Measurements from ENCODE around the gene PLS3. TPM values are rescaled to one million over a fixed set of nuclear protein-coding genes. Genes with fewer than 3 reads are reported as not detected.

The PLS3 gene
- polyA plus RNA-seq, 1 experiment = 354 TPM

- Histone ChIP-seq H3K9me3 (ENCODE audit: control insufficient read depth, insufficient read depth, low read length) (no peaks in the 10 kb centered on the region), H3K27me3 (ENCODE audit: control insufficient read depth, insufficient read depth, low read length) (no peaks in the 10 kb centered on the region), H3K4me3 (ENCODE audit: low read depth, low read length) (no peak overlapping the region), H3K27ac (ENCODE audit: low read depth, low read length) (peak overlapping the region; percentile 1)
- DNase-seq (ENCODE audit: low read depth, low spot score) = no peak
- ChIA-PET CTCF (interaction anchor here (1.5 kb wide), 1 partner anchor 26 kb away, joined by 5 read pairs; no protein-coding TSS in a partner anchor), POLR2A (no interaction called here)
- no peak for TF ChIP-seq CTCF (IDR thresholded peaks at IDR 0.05; ENCODE audit: low read depth, low read length)
These were observed 56.1 kb downstream of the PLS3 start for GRCh38 chrX:115616943-115617563.

GRCh38 chrX:115622534-115622933 is 61.6 kb downstream of the PLS3 start:
- no peak for DNase-seq (ENCODE audit: low read depth, low spot score)
- H3K27ac ChIP-seq (ENCODE audit: low read depth, low read length) = no peak overlapping the region
- no peaks in the 10 kb centered on the region for H3K27me3 ChIP-seq (ENCODE audit: control insufficient read depth, insufficient read depth, low read length)
- TF ChIP-seq CTCF (IDR thresholded peaks at IDR 0.05; ENCODE audit: low read depth, low read length) = no peak
- no peak overlapping the region for H3K4me3 ChIP-seq (ENCODE audit: low read depth, low read length)
- POLR2A ChIA-PET = no interaction called here
- H3K9me3 ChIP-seq (ENCODE audit: control insufficient read depth, insufficient read depth, low read length) = no peaks in the 10 kb centered on the region
- CTCF ChIA-PET = interaction anchor here (3.6 kb wide), 1 partner anchor 20 kb away, joined by 11 read pairs; no protein-coding TSS in a partner anchor

GRCh38 chrX:115624916-115625315 is 63.9 kb downstream of the PLS3 start:
- Histone ChIP-seq H3K27me3 (ENCODE audit: control insufficient read depth, insufficient read depth, low read length) (no peaks in the 10 kb centered on the region), H3K27ac (ENCODE audit: low read depth, low read length) (no peak overlapping the region), H3K9me3 (ENCODE audit: control insufficient read depth, insufficient read depth, low read length) (no peaks in the 10 kb centered on the region), H3K4me3 (ENCODE audit: low read depth, low read length) (no peak overlapping the region)
- ChIA-PET CTCF (interaction anchor here (3.6 kb wide), 1 partner anchor 18 kb away, joined by 11 read pairs; no protein-coding TSS in a partner anchor), POLR2A (interaction anchor here (0.6 kb wide), 1 partner anchor 31 kb away, joined by 4 read pairs; no protein-coding TSS in a partner anchor)
- TF ChIP-seq CTCF (IDR thresholded peaks at IDR 0.05; ENCODE audit: low read depth, low read length) = no peak
- no peak for DNase-seq (ENCODE audit: low read depth, low spot score)

- Histone ChIP-seq H3K9me3 (ENCODE audit: control insufficient read depth, insufficient read depth, low read length) (no peaks in the 10 kb centered on the region), H3K27me3 (ENCODE audit: control insufficient read depth, insufficient read depth, low read length) (no peaks in the 10 kb centered on the region), H3K27ac (ENCODE audit: low read depth, low read length) (peak overlapping the region; percentile 52), H3K4me3 (ENCODE audit: low read depth, low read length) (no peak overlapping the region)
- DNase-seq (ENCODE audit: low read depth, low spot score) = no peak
- ChIA-PET POLR2A (interaction anchor here (0.6 to 1.2 kb wide), 3 partner anchors 32 to 65 kb away, joined by 3 to 4 read pairs (median 4); partner anchors contain the start of gene PLS3), CTCF (interaction anchor here (0.6 to 3.7 kb wide), 2 partner anchors 17 to 1009 kb away, joined by 3 to 21 read pairs; no protein-coding TSS in a partner anchor)
- no peak for TF ChIP-seq CTCF (IDR thresholded peaks at IDR 0.05; ENCODE audit: low read depth, low read length)
These were observed 64.8 kb downstream of the PLS3 start for GRCh38 chrX:115625572-115626301.

GRCh38 chrX:115630204-115630603 is 69.2 kb downstream of the PLS3 start:
- DNase-seq (ENCODE audit: low read depth, low spot score) = no peak
- no peak for TF ChIP-seq CTCF (IDR thresholded peaks at IDR 0.05; ENCODE audit: low read depth, low read length)
- no peak overlapping the region for H3K27ac ChIP-seq (ENCODE audit: low read depth, low read length)
- CTCF ChIA-PET = interaction anchor here (0.8 kb wide), 1 partner anchor 13 kb away, joined by 3 read pairs; no protein-coding TSS in a partner anchor
- H3K27me3 ChIP-seq (ENCODE audit: control insufficient read depth, insufficient read depth, low read length) = no peaks in the 10 kb centered on the region
- POLR2A ChIA-PET = no interaction called here
- H3K9me3 ChIP-seq (ENCODE audit: control insufficient read depth, insufficient read depth, low read length) = no peaks in the 10 kb centered on the region
- H3K4me3 ChIP-seq (ENCODE audit: low read depth, low read length) = no peak overlapping the region

All from AG04450 (cell line).